Measurements from ENCODE around the gene P4HA2.

Gene P4HA2

DNA sequence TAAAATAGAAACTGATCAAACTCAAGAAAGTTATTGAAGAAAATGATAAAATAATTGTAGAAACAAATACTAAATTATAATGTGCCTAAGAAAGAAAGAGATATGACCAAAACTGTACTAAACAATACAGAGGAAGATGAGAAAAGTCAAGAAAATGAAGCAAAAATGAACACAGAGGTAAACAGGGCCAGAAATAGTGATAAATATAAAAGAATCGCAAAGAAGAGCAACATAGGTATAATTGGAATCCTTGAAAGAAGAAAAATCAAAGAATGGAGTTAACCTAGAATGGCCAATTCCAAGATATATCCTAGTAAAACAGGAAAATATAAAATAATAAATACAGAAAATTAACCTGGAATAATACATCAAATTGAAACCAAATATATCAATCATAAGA, 84.5 kb downstream of the P4HA2 start:
- 95 to 97% methylated on average over 1 of the region's 1 CpG for WGBS, 2 experiments
- Histone ChIP-seq H3K36me3 (ENCODE audit: control insufficient read depth, insufficient read depth, low read length) (no peaks in the 10 kb centered on the region), H3K9me3 (ENCODE audit: control insufficient read depth, low read length) (no peaks in the 10 kb centered on the region), H3K4me1 (ENCODE audit: control insufficient read depth, insufficient read depth, low read length) (no peaks in the 10 kb centered on the region), H3K27ac (ENCODE audit: insufficient read depth, low read depth, low read length, poor library complexity, severe bottlenecking) (no peak overlapping the region), H3K4me3 (ENCODE audit: insufficient read depth, low read depth, low read length) (no peak overlapping the region), H3K27me3 (ENCODE audit: control insufficient read depth, insufficient read depth, low read length, poor library complexity, severe bottlenecking) (no peaks in the 10 kb centered on the region)

DNA sequence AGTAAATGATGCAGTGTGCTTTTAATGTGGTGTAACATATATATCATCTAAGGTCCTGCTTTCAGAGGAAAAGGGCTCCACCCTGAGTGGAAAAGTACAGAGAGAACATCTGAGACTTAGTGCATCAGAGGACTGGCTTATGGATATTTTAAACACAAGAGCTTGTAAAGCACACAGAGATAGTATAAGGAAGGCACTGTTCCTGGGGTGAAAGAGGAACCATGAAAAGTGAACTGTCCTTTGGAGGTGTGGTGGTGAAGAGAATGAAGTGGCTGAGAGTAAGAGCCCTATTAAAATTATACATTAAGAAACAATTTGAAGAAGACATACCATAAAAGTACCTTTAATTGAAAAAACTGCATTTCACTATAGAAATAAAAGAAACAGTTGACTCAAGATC, 85.2 kb downstream of the P4HA2 start:
- no peaks in the 10 kb centered on the region for H3K36me3 ChIP-seq (ENCODE audit: control insufficient read depth, insufficient read depth, low read length)
- H3K27ac ChIP-seq (ENCODE audit: insufficient read depth, low read depth, low read length, poor library complexity, severe bottlenecking), result no peak overlapping the region
- H3K9me3 ChIP-seq (ENCODE audit: control insufficient read depth, low read length), result no peaks in the 10 kb centered on the region
- no peak overlapping the region for H3K4me3 ChIP-seq (ENCODE audit: insufficient read depth, low read depth, low read length)
- H3K27me3 ChIP-seq (ENCODE audit: control insufficient read depth, insufficient read depth, low read length, poor library complexity, severe bottlenecking), result no peaks in the 10 kb centered on the region
- no peaks in the 10 kb centered on the region for H3K4me1 ChIP-seq (ENCODE audit: control insufficient read depth, insufficient read depth, low read length)

Data from ectodermal cell (in vitro differentiated cells).